Measurements from ENCODE around the gene MUC15. TPM values are rescaled to one million over a fixed set of nuclear protein-coding genes. Genes with fewer than 3 reads are reported as not detected.

The MUC15 gene, protein sequence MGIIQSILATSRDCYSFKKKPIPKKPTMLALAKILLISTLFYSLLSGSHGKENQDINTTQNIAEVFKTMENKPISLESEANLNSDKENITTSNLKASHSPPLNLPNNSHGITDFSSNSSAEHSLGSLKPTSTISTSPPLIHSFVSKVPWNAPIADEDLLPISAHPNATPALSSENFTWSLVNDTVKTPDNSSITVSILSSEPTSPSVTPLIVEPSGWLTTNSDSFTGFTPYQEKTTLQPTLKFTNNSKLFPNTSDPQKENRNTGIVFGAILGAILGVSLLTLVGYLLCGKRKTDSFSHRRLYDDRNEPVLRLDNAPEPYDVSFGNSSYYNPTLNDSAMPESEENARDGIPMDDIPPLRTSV
- not detected in 2 replicates for total RNA-seq

DNA sequence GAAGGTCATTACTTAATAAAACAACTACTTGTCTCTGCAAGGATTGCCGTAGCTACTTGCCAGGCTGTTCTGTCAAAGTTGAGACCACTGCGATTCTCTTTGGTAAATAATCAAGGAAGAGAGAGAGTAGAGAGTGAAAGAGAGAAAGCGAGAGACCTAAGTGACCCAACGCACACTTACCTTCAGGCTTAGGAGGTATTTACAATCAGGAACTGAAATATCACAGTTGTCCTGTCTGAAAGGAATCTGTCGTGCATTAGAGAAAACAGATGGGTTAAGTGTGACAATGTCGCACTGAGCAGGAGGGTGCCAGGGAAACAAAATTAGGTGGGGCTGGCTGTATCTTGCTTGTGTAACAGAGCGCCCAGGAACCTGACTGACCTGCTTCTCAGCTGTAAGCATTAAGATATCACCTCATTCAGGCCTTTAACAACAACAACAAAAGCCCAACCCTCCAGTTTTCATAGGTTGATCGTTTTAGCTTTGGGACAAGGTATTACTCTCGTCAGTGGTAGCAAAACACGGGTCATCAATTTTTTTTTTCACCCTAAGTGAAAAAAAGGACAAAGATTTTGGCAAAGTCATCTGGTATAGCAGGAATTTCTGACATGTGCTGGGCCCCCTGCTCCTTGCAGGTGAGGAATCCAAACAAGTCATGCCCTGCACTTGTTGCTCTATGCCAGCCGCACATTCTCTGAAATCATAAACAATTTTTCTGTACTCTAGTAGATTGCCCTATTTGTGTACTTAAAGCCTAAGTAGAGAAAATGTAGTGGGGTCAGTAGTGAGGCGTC is at the start of gene MUC15:
Gene MUC15 (minus strand): TSS at position 403 of the 794 bp plus-strand sequence. CDS start 5,169 bp downstream, outside the sequence.

Other genes starting within 250 kb of the MUC15 start
- 0.16 and 0.24 TPM in 2 replicates for gene ANO3, start 240.1 kb downstream of the MUC15 start, total RNA-seq
- 0.12 and 0.16 TPM in 2 replicates for gene SLC5A12, start 149.8 kb upstream of the MUC15 start, total RNA-seq